Hematopoietic multipotent progenitor cell treated with erythropoietin and hydrocortisone succinate and interleukin-3 and kit ligand, for 17 days (in vitro differentiated cells): ENCODE results near the gene RCAN2.

Experiments
- DNase-seq: peaks from one replicate; pipeline ENCODE4 v3.0.0-alpha.2; 2015; ENCODE audit warnings: low spot score

RCAN2 gene

GRCh38 chr6:46251583-46252339 lies 239.5 kb downstream of the RCAN2 start:
- no peak for DNase-seq

- no peak for DNase-seq
These were observed 243.1 kb downstream of the RCAN2 start for GRCh38 chr6:46248143-46248542.

- no peak for DNase-seq
These were observed 244.5 kb downstream of the RCAN2 start for GRCh38 chr6:46246727-46247126.

DNA sequence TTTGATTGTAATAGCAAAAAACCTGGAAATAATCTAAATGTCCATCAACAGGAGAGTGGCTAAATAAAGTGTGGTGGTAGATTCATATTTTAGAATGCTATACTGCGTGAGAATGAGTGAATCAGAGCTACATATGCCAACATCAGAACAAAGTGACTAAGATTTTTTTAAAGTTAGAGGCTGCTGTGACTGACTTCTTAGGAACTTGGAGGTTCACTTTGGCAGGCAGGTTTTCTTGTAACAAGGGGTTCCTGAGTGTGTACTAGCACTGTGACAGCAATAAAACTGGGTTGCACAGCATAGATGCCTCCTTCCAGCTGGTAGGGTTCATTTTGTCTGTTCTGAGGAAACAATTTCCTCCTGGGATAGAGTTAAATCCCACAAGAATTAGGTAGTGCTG lies 245.2 kb downstream of the RCAN2 start:
- no peak for DNase-seq

DNA sequence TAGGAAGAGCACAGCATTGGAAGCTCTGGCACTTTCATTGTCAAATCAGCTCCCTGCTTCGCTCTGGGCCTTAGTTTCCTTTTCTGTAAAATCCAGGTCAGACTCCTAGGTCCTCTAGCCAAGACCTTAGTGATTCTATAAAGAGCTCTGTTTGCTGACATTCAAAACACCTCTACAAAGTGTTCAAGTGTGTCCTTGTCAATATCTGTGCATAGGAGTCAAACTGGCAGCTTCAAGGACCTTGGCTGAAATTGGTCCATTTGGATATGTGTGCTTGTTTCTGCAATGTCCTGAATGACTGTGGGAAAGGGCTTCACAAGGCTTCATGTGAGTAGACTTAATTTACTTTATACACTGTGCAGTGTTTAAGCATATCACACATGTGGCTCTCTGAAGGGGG lies 246.6 kb downstream of the RCAN2 start:
- no peak for DNase-seq

DNA sequence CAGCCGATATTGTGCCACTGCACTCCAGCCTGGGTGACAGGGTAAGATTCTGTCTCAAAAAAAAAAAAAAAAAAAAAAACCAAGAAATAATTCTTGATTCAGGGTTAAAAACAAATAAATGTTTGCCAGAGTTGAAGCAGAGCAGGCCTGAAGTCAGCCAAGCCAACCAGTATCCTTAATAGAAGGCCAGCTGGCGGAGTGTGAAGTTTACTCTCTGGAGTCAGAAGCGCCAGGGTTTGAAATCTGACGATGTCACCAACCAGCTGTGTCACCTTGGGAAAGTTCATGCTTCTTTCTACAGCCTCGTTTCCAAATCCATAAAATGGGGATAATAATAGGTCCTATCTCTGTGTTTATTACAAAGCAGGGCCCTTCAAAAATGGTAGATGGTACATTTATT lies 247.5 kb downstream of the RCAN2 start:
- no peak for DNase-seq

DNA sequence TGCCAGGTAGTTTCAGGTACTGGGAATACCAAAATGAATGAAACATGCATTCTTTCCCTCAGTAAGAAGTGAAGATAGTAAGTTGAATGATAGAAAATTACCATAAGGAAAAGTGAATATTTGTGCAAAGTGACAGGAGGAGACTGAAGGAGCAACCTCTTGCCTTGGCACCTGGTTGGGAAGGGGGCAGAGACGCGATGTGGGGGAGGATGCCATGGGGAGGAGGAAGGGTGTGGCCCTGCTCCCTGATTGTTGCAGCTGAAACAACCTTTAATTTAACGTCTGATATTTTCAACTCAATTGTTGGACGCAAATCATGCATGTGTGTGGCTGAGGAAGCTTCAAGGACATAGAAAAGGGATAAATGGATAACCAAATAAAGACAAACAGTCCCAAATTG lies 248.3 kb downstream of the RCAN2 start:
- no peak for DNase-seq

DNA sequence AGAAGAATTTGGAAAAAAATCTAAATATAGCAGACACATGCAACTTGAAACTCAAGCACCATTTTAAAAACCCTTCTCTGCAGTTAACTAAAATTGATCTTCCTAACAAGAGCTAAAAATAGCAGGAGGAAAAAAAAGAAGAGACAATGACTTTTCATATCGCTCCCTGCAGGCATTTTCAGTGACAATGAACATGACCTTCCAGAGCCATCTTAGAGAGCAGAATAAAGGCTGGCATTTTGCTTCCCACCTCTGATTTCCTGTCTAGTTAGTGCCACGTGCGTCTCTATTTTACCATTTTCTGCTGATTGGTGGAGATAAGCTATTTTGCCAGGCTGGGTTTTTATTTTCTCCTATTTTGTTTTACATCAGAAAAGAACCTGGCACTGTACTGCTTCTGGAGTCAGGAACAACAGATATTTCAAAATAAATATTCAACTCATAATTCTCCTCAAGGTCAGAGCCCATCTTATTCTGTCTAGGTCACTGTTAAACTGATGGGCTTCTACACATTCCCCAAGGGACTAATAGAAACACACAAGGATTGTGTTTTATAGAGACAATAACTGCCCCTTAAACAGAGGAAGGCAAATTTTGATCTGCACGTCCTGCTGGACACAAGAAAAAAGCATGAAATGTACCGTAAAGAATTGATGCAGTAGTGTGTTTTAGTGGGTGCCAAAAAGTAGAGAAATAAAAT lies 250.2 kb downstream of the RCAN2 start:
- no peak for DNase-seq

DNA sequence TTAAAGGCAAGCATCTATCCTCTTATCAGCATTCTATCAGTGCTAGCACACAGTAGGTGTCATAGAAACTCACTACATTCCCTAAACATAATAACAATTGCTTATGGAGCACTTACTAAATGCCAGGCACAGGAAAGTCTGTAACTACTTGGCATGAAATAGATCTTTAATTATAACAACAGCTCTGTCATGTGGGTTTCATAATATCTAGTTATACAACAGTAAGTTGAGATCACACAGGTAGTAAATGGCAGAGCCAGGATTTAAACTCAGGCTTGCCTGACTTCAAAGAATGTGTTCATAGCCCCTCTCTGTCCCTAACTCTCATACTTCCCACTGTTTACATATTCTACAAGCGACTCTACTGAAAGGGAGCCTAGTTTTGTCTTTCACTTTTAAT lies 254.5 kb downstream of the RCAN2 start:
- DNase-seq = no peak

DNA sequence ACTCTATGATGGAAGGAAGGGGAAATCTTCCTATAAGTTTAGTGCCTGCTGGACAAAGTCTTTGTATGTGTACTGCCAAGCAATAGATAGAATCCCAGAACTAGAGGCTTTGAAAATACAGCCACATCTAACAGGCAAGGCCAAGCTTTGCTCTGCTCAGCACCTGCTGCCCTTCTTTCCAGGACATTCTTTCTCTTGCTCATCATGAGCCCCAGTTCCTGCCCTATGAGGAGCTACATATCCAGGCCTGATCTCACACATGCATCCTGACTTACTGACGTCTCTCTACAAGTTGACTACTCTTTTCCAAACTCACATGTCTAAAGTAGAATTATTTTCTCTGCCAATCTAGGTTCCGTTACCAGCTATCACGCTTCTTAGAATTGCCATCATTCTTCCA lies 256.0 kb downstream of the RCAN2 start:
- DNase-seq = no peak

GRCh38 chr6:46234700-46235099 lies 256.5 kb downstream of the RCAN2 start:
- no peak for DNase-seq

GRCh38 chr6:46234156-46234556 lies 257.1 kb downstream of the RCAN2 start:
- no peak for DNase-seq

DNA sequence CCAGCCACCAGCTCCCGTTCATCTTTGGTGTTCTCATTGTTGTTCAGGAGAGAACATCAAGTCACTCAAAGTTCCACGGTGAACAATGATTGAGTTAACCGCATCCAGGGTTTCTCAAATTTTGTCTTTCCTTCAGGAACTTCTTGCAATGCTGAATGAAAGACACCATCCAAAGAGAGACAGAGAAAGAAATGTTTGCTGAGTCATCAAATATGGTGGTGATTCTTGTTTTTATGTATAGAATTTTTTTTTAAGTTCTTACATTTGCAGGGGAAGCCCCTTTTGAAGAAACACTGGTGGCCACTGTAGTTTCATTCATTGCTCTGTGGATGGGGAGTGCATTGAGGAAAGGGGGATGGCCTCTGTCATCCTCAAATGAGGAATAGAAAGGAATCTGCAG lies 258.1 kb downstream of the RCAN2 start:
- no peak for DNase-seq

GRCh38 chr6:46222286-46222685 lies 269.0 kb downstream of the RCAN2 start:
- DNase-seq = no peak

GRCh38 chr6:46221222-46221793 lies 269.9 kb downstream of the RCAN2 start:
- no peak for DNase-seq

DNA sequence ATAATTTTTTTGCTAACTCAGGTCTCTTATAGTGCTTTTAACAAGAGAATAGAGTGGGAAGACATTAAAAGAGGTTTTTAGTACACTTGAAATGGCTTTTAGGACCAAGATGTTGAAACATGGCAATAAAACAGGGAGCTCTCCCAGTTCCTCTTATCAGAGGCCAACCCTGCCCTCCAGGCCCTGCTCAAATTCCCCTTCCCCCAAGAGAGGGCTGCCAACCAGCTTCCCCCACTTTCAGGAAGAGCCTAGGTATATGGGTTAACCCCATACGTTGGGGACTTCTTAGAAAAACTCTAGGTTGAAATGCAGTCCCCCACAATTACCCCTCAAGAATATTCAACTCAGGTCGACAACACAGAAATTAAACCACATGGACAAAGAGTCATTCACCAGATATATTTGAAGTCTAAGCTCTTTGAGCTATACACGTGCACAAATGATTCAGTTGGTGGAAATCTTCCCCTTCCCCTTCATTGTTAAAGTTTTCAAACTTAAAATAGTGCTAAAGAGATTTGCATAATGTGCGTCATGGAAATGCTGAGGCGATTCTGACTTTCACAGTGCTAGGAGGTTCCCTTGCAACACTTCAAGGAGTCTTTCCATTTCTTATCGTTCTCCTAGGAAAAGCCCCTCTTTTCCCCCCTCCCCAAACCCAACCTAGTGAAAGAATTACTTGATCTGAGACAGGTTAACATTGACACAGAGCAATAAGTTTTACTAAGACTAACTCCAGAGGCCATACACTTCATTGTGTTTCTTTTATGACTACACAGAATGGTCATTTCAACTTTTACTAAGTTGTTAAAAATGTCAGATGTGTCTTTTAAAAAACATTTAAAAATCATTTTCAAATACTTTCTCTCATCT lies 270.7 kb downstream of the RCAN2 start:
- no peak for DNase-seq

GRCh38 chr6:46219661-46220060 lies 271.6 kb downstream of the RCAN2 start:
- no peak for DNase-seq

DNA sequence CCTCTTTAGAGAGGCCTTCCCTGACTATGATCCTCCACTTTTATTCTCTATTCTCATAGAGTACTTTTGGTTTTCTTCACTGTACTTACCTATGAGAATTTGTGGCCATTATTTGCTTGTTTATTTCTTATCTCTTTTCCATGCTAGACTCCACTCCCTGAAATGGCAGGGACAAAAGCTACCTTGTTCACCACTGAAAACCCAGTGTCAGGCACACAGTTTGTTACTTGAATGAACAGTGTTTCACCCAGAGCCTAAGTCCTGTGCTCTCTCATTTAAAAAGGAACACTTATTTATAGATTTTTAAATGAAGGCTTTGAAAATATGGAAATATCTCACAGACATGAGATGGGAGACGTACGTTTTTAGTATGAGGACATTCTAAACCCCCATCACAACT lies 272.8 kb downstream of the RCAN2 start:
- no peak for DNase-seq

DNA sequence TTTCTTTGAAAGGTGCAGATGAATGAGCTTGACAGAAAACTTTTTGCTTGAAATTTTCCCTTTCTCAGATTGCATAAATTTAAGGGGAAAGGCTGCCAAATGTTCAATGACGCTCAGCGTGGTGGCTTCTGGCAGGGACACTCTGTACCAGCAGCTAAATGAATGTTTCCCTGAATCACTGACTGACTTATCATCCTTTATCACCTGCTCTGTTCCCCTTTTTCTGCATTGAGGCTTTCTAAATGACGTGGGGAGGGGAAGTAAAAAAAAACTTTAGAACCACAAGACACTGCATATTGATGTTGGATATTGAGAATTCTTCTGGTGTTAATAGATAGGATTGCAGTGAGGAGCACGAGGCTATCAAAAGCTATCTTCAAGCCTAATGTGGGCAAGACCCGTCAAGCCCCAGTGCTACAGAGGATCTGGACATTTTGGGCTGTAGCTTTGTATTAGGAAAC lies 273.5 kb downstream of the RCAN2 start:
- DNase-seq = no peak

DNA sequence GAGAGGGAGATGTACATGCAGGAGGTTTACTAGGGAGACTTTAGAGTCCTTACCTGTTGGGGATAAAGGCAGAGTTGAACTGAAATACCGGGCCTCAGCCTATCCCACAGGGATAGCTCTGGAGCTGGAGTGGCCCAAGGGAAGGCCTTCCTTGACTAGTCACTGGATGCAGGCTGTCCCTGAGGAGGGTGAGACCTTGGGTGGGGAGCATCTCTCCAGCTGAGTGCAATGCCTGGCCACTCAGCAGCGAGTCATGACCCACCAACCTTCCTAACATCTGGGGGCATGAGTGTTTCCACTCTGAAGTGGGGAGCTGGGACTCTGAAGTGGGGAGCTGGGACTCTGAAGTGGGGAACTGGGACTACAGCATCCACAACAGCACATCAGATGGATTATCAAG lies 274.4 kb downstream of the RCAN2 start:
- DNase-seq = no peak

- no peak for DNase-seq
These were observed 275.5 kb downstream of the RCAN2 start for GRCh38 chr6:46215777-46216176.

GRCh38 chr6:46215213-46215612 lies 276.0 kb downstream of the RCAN2 start:
- DNase-seq = no peak
